Hepatic stellate cell (primary cell): ENCODE results near the gene AURKB.
"Not testable (repeated sequence)": the region's sequence is repeated elsewhere in the genome, so short reads cannot be mapped to it uniquely, and the experiment has no call there.

Experiments
- DNase-seq: peaks from one replicate; pipeline ENCODE4 v3.0.0; 2011; ENCODE audit warnings: low spot score

The AURKB gene

DNA sequence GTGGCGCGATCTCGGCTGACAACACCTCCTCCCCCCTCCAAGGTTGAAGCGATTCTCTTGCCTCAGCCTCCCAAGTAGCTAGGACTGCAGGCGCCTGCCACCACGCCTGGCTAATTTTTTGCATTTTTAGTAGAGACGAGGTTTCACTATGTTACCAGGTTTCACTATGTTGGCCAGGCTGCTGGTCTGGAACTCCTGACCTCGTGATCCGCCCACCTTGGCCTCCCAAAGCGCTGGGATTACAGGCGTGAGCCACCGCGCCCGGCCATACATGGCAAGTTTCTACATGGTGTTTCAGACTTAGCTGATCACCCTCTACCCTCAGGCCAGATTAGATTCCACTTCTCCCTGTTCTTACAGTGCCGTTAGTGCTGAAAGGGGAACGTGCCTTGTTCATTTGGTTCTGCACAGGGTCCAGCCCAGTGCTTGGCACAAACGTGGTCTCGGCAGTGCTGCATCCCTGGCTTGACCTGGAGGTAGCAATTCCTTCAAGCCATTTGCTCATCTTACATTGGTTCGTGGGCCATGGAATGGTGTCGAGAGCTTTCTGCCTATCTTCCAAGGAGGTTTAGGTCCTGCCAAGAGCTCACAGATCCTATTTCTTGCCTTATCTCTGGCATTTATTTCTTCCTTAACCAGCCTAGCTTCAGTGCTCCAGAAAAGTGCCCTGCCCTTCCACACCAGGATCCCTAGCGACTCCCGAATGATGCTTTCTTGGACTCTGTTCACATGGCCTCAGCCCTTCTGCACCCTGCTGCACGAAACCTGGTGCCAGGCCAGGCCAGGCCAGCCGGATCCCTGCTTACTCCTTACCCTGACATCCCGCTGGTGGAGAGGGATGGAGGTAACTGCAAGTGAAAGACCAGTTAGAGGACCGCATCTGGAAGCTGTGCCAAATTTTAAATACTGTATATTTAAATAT is 14.8 kb upstream of the AURKB start:
- DNase-seq = no peak

DNA sequence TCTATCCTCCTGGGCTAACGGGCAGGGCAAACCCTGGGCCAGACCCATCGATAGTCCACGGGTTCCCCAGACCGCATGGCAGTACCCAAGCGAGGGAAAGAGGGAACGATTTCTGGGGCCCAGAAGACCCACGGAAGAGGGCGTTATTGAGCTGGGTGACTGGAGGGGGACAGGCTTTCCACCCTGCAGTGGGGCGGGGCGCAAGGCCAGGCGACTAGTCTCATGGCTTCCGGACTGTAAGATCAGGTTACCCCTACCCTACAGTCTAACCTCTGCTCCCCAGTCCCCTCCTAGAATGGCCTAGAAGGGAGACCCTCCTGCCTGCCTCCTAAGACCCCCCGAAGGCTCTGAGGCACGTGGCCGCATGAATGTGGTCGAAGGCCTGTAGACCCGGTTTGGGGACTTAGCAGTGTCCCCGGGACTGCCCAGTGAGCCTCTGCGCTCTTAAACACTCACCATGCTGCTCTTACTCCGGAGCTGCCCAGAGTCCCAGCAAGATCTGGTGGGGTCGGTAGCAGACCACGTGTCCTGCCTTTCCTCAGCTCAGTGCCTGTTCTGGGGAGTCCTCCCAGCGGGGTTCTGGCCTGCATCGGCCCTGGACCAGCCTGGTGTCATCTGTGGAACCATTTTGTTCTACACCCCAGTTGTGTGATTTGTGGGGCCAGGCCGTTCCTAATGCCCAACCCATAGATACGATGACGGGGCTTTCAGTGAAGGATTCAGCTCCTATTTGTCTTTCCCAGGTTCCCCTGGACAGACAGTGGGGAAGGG is 13.2 kb upstream of the AURKB start:
- DNase-seq = peak; percentile 32

DNA sequence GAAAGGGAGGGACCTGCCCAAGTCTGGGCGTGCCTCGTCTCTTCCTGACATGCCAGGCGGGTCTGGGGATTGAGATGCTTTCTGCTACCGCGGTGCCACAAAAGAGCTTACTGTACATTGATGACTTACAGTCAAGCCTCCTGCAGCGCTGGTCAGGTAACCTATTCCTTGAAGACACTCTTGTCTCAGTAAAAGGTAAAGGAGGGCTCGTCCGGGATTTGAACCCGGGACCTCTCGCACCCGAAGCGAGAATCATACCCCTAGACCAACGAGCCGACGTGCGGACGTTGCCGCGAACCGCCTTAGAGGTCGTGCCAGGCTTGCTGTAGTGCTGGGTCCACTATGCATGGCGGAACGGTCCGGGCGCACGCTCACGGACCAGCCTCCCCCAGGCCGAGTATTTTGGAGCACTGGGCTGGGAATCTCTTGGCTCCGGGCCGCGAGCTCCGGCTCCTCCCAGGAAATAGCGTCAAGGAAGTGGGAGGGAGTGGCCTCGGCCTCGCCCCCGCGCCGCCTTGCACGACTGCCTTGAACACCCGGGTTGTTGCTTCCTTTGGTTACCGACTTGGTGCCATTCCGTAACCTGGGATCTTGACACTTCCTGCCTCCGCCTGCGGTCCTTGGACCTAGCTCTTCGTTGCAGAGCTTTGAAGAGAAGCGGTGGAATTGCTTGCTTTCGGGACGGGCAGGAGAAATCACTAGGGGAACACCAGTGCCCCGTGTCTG is 12.4 kb upstream of the AURKB start:
- DNase-seq = peak; percentile 80

DNA sequence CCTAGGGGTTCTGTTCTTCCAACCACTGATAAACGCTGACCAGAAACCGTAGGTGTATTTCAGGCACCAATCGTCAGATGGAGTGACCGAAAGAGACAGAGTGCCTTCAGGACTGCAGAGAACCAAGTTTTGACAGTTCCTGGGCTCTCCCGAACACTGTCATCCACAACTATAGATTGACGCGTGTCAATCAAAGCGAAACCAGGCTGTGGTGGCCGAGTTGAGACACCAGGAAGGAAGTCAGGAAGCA is 11.9 kb upstream of the AURKB start:
- DNase-seq = no peak

DNA sequence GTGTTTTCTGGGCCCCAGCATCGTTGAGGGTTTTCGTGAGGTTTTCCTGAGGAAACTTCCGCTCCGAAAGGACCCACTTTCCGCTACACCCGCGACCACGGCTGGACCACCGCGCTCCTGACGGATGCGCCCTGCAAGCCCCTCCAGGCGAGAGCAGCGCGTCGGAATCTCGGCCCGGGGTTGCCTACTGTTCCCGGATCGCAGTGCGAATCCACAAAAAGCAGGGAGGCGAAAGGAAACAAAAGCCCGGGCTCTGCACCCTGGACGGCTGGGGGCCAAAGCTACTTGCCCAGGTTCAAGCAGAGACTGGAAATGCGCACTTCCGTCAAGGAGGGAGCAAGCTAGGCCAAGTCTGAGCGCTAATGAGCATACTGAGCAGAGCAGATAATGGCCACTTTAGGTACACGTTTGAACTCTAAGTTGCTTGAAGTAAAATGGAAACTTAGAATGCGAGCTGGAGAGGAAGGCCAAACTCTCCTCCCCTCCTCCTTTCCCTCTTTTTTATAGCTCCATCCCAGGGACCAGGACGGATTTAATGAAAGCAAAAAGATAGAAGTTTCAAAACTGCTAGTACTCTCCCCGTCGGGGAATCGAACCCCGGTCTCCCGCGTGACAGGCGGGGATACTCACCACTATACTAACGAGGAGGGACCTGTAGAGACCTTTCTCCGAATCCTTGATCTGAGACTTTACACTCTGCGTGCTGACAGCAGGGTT is 11.4 kb upstream of the AURKB start:
- DNase-seq = peak; percentile 72

DNA sequence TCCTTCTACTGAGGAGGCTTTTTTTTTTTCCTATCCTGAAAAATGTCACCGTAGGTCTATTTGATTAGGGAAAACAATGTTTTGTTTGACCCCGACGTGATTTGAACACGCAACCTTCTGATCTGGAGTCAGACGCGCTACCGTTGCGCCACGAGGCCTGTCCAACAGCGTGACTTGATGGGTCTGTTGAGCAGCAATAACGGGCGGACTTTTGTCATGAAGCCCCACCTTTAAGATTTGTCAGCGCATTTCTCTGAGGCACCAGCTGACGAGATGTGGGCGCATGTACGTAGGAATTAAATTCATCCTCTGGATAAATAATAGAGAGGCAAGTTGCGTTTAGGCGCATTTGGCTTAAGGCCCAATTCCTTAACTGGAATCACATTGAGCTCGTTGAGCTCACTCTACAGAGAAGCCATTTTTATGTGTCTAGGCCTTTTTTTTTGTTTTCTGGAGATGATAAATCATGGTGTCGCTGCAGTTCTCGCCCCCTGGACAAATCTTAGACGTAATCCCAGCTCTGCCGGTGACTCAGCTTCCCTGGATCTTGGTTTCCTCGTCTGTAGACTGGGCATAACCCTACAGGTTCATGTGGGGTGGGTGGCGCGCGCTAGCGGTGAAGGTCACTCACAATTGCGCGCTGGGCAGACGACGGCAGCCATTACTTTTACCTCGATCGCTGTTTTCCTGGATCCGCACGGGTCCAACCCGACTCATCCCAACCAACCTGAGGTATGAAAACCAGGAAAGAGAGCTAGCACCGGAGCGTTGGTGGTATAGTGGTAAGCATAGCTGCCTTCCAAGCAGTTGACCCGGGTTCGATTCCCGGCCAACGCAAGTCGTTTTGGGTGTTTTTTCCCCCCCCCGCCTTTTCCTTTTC is 10.6 kb upstream of the AURKB start:
- peak; percentile 78 for DNase-seq

DNA sequence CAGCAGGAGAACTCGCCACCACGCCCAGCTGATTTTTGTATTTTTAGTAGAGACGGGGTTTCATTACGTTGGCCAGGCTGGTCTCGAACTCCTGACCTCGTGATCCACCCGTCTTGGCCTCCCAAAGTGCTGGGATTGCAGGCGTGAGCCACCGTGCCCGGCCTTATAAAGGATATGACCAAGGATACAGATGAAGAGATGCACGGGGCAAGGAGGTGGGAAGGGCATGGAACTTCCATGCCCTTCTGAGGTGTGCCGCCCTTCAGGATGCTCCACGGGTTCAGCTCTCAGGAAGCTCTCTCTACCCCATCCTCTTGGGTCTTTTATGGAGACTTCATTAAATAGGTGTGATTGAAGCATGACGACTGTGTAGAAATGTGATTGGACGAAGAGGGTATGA is 3.6 kb upstream of the AURKB start:
- not testable (repeated sequence) for DNase-seq

DNA sequence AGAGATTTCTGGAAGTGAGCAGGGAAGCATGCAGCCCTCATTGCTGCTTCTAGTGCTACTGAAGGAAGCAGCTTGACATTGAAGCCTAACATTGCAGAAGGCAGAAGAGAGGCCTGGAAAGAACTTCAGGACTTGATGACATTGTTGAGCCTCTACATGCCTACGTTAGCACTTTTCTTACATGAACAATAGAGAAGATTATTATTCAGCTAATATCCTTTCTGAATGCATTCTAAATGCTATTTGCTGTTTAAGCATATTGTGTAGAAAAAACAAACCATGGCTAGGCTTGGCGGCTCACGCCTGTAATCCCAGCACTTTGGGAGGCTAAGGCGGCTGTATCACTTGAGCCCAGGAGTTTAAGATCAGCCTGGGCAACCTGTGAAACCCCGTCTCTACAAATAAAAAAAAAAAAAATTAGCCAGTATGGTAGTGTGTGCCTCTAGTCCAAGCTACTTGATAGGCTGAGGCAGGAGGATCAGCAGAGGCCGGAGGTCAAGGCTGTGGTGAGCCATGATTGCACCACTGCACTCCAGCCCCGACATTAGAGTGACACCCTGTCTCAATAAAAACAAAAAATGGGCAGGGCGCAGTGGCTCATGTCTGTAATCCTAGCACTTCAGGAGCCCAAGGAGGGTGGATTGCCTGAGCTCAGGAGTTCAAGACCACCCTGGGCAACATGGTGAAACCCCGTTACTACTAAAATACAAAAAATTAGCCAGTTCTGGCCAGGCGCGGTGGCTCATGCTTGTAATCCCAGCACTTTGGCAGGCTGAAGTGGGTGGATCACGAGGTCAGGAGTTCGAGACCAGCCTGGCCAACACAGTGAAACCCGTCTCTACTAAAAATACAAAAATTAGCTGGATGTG is 2.2 kb upstream of the AURKB start:
- DNase-seq = no peak

DNA sequence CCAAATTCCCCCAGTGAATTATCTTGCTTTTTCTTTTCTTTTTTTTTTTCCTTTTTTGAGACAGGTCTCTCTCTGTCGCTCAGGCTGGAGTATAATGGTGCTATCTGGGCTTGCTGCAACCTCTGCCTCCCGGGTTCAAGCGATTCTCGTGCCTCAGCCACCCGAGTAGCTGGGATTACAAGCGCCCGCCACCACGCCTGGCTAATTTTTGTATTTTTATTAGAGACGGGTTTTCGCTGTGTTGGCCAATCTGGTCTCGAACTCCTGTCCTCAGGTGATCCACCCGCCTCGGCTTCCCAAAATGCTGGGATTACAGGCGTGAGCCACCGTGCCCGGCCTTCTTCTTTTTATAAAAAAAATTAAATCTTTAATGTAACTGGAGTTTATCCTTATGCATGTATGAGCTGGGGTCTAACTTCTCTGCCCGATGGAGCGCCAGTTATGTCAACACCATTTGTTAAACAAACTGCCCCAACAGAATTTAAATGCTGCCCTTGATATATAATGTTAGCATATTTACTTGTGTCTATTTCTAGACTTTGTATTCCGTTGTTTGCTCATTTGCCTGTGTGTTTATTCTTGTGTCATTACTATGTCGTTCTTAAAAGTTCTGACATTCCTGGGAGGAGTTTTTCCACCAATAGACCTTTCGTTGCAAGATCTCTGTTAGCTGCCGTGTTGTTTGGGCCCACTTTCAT is 535 bp upstream of the AURKB start:
- no peak for DNase-seq

DNA sequence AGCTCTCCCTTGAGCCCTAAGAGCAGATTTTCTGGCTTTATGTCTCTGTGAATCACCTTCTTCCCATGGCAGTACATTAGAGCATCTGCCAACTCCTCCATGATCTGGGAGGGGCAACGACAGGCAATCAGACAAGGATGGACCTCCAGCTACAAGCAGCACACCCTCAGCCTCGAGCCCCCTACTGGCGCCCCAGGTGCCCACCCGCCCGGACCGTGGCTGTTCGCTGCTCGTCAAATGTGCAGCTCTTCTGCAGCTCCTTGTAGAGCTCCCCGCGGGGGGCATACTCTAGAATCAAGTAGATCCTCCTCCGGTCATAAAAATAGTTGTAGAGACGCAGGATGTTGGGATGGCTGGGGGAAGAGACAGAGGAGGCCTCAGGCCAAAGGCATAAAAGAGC is 3.8 kb downstream of the AURKB start:
- no peak for DNase-seq

DNA sequence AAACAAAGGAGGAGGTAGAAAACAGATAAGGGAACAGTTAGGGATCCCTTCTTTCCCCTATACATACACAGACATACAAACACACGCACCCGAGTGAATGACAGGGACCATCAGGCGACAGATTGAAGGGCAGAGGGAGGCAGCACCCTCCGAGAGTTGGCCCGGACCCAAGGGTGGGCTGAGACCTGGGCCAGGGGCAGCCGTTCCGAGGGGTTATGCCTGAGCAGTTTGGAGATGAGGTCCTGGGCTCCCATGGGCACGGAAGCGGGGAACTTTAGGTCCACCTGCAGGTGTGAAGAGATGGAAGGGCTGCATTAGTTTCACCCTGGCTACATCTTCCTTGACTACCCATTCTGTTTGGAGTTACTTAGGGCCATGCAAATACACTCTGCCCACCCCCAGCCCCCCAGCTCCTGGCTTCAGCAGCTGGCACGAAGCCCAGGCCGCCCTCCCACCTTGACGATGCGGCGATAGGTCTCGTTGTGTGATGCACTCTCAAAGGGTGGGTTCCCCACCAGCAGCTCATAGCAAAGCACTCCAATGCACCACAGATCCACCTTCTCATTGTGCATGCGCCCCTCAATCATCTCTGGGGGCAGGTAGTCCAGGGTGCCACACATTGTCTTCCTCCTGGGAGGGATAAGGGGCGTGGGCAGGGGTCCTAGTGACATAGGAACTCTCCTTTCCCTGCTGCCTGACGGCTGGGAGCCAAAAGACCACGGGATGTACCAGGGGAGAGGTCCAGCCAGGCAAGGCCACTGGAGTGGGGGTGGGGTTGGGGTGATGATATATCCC is 5.4 kb downstream of the AURKB start:
- DNase-seq = no peak

DNA sequence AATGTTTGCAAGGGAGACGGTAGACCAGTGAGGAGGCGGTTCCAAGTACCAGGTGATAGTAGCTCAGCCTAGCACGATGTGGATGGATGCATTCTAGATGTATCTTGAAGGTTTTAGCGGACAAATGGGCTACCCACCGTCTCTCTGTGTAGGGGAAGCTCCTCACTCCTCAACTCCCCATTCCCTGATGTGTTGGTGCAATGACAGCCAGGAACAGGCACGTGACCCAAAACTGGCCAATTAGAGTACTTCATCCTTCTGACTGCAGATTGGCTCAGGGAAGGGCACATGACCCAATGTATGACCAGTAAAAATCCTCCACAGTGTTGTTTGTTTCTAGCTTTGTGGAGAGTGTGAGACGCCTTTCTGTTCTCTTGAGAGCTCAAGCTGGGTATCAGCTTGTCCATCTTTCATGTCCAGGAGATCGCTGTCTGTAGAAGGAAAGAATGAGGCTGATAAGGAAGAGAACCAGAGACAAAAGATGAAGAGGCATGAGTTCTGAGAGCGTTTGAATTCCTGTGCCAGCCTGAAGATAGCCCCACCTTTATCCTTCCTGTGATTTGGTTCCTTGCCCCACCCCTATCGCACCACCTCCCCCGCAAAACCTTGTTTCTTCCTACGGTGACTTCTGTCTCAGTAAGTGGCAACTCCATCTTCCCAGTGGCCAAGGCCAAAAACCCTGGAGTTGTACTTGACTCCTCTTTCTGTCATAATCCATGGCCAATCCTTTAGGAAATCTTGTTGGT is 18.1 kb downstream of the AURKB start:
- peak; percentile 86 for DNase-seq

DNA sequence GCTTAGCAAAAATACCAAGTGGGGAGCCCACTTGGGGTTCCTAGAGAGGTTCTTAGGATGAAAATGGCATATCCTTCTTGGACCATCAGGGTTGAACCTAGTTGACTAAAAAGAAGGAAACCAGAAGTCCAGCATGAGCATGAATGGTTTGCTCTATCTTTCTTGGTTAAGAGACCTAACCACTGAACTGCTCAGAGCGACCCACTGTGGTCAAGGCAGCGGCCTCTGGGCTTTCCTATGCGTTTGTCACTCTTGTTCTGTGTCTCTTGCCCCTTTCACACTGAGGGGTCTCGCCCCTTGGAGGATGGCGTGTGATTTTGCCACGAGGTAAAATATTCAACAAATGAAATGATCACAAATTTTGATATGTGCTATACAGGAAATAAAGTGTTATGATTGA is 19.9 kb downstream of the AURKB start:
- DNase-seq = no peak

DNA sequence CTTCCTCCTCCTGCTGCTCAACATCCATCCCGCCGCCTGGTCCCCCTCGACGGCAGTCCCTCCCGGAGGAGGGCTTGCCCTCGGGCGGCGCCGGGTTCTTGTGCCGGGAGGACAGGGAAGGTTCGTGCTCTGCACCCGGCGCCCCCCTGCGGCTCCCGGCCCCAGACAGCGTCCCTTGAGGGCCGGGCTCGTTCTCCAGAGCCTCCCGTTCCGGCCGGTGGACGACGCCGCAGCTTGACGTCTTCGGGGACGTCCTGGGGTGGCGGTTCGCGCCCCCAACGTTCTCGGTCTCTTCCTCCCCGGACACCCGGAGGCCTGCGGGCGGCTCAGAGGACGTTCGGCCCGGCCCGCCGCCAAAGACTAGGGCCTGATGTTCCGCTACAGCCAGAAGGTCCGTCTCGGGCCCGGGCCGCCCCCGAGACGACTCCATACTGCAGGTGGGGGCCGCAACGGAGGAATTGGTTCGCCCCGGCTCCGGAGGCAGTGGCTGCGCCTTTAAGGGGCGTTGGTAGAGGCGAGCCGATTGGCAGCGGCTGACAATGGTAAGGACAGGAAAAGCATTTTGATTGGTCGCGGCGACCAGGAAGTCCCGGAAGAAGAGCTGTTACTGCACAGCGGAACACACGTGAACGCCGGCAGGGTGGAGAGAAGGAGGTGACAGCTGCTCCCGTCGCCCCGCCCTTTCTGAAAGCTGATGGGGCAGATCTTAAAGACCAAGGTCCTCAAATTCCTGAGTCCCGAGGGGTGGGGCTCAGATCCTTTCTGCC is 20.5 kb downstream of the AURKB start, which contains the start of gene BORCS6:
Gene BORCS6 (minus strand): TSS at position 470 of the 767 bp plus-strand sequence. CDS start 40 bp downstream, at position 430.
- peak; percentile 98 for DNase-seq

DNA sequence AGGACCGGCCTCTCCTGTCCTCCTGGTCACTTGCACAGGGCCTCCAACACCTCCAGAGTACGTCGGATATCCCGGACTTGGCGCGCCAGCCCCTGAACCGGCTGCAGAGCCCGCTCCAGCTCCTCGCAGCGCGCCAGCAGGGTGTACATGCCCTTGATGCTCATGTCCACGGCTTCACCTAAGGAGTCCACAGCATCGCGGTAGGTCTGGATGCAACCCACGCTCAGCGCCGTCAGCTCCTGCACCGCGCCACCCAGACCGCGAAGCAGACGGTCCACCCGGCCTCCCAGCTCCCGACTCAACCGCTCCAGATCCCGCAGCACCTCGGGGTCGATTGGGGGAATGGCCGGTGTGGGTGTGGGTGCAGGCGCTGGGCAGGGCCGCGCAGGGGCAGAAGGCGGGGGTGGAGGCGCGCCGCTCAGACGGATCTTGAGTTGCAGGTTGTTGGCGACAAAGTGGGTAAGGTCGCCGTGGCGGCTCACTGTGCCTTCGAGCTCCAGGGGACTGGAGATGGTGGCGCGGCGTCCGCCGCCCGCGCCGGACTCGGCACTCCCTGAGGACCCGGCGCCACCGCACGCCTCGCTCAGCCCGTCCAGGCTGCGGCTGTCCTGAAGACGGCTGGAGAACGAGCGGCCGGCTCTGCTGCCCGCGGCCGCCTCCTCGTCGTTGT is 21.2 kb downstream of the AURKB start:
- DNase-seq = no peak

DNA sequence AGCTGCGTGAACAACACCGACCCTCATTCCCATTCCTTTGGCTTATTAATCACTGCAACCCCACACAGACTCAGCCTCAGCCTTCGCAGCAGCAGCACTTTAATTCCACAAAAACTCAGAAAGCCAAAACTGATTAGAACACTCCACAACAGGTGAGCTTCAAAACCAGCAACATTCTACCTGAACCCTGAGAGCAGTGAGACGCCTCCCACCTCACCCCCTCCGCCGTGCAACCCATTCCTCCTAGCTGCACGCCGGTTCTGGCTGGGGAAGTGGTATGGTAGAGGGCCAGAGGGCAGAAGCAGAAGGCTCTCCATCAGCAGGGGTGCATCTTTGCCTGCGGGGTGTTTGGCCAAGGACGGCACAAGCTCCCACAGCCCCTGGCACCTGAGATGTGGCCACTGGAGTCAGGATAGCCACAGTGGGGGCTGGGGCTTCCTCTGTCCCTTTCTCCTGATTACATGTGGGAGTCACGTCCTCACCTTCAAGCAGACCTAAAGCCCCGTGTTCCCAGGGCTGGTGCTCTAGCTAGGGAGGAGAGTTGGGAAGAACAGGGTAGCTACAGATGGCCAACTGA is 22.0 kb downstream of the AURKB start:
- no peak for DNase-seq
